GM21717 (cell line): Measurements from ENCODE around the gene TMSB4Y.

Source experiments
- ATAC-seq: cut with Tn5 transposase; IDR thresholded peaks from one replicate; pipeline ENCODE4 v1.9.1; 2021; ENCODE audit warnings: mild to moderate bottlenecking, moderate library complexity; ENCODE audit not compliant: unreplicated experiment

TMSB4Y gene

DNA sequence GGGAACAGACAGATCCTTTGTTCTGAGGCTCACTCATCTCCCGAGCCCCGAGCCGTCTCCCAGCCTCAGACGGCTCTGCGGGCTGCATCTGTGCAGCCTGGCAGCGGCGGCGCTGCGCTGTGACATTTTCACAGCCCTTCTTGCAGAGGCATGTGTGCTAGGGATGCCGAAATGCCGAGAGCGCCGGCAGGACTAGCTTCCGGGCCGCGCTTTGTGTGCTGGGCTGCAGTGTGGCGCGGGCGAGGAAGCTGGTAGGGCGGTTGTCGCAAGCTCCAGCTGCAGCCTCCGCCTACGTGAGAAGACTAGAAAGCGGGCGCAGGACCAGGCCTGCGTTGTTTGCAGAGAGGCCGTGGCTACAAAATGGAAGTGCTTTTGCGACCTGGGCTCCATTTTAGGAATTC, at the start of gene TMSB4Y:
TSS of gene TMSB4Y (plus strand) at position 332 of the 401 bp plus-strand sequence.
- ATAC-seq, result no peak

DNA sequence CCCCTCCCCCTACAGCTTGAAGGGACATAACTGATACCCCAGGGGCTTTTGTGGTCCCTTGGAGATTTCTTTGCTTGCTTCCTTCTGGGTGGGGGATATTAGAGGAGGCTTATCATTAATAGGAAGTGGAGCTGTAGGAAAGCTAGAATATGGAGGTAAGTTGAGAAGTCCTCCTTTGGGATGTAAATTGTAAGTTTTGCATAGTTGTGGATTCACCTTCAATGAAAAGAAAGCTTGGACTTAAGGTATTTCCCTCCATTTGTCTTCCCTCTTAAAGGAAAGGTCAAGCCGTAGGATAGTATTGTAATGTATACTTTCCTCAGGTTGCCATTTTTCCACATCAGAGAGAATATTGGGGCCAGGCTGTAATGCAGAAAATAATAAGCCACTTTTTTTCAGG, 39.5 kb upstream of the TMSB4Y start:
- ATAC-seq, result no peak

DNA sequence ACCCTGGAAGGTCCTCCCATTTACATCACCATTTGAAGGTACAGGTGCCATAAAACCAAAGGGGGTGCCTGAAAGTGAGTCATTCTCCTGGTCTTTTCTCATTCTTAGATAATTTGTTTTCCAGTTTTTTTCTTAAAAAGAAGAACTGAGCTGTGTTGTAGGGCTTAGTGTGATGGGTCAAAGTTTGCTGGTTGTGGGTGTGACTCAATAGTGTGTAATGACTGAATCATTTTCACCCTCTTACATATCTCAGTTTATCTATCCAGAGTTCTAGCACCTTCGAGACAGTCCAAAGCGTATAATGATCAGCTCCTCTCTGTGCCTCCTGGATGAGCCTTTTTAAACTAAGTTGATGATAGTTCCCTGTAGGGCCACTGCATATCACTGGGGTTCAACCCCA, 32.6 kb upstream of the TMSB4Y start:
- no peak for ATAC-seq

DNA sequence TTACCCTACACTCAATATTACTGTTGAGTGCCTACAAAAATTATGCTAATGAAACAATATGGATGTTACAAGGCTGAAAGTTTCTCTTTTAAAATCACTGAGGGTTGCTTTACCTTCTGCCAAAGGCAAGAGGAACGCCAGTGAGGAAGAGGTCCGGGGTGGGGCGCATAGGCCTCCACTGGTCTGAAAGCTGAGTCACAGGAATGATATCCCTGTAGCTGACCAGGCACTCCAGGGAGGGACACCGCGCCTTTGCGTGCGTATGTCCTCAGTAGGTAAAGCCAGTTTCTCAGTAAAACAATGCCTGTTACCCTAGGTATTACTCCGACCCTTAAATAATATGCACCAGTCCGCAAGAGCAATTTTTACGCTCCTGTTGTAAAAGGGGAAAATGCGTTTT, 1.4 kb upstream of the TMSB4Y start:
- ATAC-seq, result no peak

DNA sequence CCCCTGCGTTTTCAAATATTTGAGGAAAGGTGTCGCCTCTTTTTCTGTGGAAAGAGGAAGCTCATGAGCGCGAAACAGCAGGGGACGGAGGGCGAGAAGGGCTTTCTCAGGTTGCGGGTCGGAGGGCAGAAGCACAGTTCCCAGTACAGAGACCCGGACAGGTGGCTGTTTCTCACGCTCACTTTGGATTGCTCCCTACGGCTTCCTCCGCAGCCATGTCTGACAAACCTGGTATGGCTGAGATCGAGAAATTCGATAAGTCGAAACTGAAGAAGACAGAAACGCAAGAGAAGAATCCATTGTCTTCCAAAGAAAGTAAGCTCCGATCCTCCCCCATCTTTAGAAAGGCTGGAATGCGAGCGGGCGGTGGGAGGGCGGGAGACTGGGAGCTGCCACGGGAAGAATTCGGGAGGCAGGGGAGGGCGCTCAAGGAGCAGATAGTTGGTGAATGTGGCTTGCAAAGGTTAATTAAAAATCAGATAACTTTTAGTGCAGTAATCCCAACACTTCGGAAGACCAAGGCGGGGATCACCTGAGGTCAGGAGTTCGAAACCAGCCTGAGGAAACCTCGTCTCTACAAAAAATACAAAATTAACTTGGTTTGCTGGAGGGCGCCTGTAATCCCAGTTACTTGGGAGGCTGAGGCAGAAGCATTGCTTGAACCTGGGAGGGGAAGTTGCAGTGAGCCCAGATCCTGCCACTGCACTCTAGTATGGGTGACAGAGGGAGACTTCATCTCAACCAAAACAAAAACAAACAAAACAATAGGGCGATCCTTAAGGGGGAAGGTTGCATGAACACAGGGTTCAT, 627 bp downstream of the TMSB4Y start:
- no peak for ATAC-seq

DNA sequence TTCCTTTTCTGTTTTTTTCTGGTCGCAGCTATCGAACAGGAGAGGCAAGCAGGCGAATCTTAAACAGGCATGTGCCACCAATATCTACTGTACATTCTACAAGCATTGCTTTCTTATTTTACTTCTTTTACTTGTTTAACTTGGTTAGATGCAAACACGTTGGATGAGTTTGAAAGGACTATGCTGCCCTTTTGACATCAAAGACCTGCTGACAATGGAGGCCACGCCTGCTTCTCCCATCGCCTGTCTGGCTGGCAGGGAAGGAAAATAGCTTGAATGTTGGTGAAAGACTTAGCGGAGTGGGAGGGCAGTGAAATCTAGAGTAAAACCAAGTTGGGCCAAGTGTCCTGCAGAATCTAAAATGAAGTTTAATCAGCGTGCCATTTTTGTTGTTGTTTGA, 1.5 kb downstream of the TMSB4Y start:
- ATAC-seq, result no peak

DNA sequence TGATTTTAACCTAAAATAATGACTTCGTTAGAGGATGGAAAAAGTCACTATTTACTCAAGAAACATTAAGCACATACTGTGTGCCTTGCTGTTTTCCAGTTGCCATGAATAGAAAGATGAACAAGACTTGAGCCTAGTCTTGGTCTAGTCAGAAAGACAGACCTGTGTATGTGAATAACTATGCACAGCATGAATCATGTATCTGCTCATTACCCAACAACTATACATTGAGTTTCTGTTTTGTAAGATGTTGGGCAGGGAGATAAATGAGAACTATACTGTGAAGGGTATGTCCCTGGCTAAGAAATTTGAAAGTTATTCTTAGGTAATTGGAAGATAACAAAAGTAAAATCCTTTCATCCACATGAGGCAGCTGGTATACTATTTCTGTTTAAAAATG, 4.3 kb downstream of the TMSB4Y start:
- ATAC-seq, result no peak

DNA sequence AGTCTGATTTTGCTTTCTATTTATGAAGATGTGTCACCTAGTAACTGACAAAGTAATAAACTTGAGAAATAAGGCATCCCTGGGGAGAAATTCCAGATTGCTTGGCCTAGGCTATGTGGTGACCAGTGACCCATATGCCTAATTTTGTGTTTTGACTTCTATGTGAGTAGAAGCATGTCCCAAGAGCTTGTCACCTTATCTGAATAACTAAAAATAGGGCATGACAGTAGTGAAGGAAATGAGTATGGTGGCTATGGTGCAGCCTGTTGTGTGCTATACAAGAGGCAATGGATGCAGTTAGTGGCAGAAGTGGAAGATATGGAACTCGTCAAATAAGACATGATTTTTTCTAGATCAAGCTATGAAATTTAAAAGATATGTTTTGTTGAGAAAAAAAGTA, 15.3 kb downstream of the TMSB4Y start:
- ATAC-seq, result no peak

DNA sequence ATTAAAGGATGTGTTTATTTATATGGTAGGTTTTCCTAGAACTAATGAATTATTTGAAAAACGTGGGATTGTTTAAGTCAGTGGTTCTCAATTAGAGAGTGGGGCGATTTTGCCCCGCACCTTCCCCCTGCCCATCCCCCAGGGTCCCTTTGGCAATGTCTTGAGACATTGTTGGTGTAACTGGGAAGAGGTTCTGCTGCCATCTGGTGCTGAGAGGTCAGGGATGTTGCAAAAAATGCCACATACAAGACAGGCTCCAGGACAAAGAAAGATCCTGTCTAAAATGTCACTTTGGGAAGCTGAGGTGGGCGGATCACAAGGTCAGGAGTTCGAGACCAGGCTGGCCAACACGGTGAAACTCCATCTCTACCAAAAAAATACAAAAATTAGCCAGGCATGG, 25.8 kb downstream of the TMSB4Y start:
- ATAC-seq, result no peak

DNA sequence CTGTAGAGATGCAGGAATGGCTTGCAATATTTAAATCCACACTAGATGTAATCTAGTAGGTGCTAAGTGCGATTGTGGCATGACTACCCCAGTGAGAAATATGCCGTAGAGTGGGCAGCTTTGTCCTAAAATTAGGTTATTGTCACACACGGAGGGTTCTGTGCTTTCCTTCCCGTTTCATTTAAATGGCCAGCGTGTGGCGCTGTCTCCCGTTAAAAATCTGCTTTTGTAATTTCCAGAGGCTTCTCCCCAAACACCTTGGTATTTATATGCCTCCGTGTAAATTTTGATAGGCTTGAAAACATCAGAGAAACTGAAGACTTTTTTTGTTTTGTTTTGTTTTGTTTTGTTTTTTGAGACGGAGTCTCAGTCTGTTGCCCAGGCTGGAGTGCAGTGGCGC, 34.9 kb downstream of the TMSB4Y start:
- ATAC-seq, result no peak

DNA sequence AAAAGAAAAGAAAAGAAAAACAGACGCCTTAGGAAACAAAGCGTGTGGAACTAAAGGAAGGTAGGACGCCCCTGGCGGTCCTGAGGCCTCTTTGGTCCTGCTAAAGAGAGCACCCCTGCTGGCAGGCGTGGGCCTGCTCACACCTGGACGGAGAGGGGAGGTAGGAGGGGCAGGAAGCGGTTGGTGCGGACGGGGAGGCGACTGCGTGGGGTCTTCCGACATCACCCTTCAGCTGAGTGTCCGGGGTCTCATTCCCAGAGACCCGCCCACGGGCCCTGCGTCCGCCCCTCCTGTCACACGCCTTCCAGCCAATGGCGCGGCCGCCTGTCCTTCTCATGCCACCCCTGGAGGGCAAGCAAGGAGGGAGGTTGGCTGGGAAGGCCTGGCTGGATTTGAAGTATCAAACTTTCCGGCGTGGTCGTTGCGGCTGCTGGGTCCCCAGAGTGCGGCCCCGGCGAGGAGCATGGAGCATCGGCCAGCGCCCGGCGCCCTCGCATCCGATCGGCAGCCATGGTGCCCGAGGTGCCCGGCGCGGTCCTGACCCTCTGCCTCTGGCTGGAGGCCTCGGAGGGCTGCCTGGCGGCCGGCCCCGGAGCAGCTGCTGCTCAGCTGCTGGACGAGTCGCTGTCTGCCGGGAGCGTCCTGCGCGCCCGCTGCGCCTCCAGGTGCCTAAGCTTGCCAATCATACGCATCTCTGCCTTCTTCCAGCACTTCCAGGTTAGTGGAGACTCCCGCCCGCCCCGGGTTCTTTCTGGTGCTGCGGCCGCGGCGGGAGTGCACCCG, 47.8 kb downstream of the TMSB4Y start:
- ATAC-seq, result no peak

DNA sequence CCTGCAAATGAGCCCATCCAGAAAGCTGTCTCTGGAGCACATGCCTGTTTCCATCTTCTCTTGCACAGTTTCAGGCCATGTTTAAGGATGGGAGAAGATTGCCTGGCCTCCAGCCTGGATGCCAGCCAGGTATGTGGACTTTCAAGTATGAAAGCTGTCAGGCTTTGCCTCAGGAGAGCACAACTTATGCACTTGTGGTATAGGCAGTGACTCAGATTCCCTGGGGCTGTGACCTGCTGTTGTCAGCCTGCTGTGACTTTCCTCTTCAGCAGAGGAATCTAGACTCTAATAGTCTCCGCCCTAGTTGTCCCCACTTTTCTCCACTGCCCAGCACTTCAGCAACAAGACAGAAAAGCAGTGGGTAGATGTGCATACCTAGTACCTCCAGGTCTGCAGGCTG, 51.0 kb downstream of the TMSB4Y start:
- ATAC-seq, result no peak
